HepG2 (cell line): ENCODE measurements around the gene CENATAC. TPM values are rescaled to one million over a fixed set of nuclear protein-coding genes. Genes with fewer than 3 reads are reported as not detected.
A peak's percentile ranks its signal among the peaks of the same experiment; 100 is the strongest.

Experiments
- BRD4 ChIP-seq: sonication (generic); formaldehyde crosslinking; IDR thresholded peaks from 2 replicates; pipeline ENCODE4 v1.4.0; 2020; ENCODE audit warnings: missing genetic modification reagents
- FOXA1 ChIP-seq, 2 experiments: fragments of 450-650 bp in 1 of 2; sonication (generic) in 1 of 2; formaldehyde crosslinking in 1 of 2; IDR thresholded peaks; 2 replicates each; pipeline versions ENCODE4 v1.4.0 to v1.6.1; 2016 to 2020; ENCODE audit warnings: missing genetic modification reagents in 1 of 2
- HMG20A ChIP-seq: IDR thresholded peaks from 2 replicates; pipeline ENCODE4 v1.6.1; 2016; ENCODE audit warnings: borderline replicate concordance
- ISL2 ChIP-seq: sonication (generic); formaldehyde crosslinking; IDR thresholded peaks from 2 replicates; pipeline ENCODE4 v1.5.0; 2020; ENCODE audit warnings: missing genetic modification reagents
- MAFF ChIP-seq: IDR thresholded peaks from 2 replicates; pipeline ENCODE4 v1.6.1; 2011; ENCODE audit warnings: low read depth, low read length, improper control_type of control experiment
- MIER3 ChIP-seq: IDR thresholded peaks from 2 replicates; pipeline ENCODE4 v1.6.1; 2016; ENCODE audit warnings: missing compliant biosample characterization, borderline replicate concordance
- NR0B2 ChIP-seq: sonication (generic); formaldehyde crosslinking; IDR thresholded peaks from 2 replicates; pipeline ENCODE4 v1.4.0; 2020; ENCODE audit warnings: mild to moderate bottlenecking, missing genetic modification reagents
- PAF1 ChIP-seq: IDR thresholded peaks from 2 replicates; pipeline ENCODE4 v1.6.1; 2016; ENCODE audit warnings: missing genetic modification reagents, missing compliant biosample characterization
- REST ChIP-seq, 2 experiments: IDR thresholded peaks; 2 replicates each; pipeline ENCODE4 v1.6.1; 2011 to 2012; ENCODE audit warnings: low read length in 2 of 2, borderline replicate concordance in 1 of 2, low read depth in 1 of 2, mild to moderate bottlenecking in 1 of 2, moderate library complexity in 1 of 2
- SOX13 ChIP-seq, 3 experiments: fragments of 450-650 bp in 1 of 3; sonication (generic) in 1 of 3; formaldehyde crosslinking in 1 of 3; IDR thresholded peaks in 2 of 3; conservative IDR thresholded peaks in 1 of 3; 2 replicates each; pipeline versions ENCODE4 v1.5.0 to v1.6.1; 2016 to 2020; ENCODE audit warnings: antibody characterized with exemption in 1 of 3, mild to moderate bottlenecking in 1 of 3, missing compliant biosample characterization in 1 of 3, missing genetic modification reagents in 1 of 3, moderate library complexity in 1 of 3
- SPEN ChIP-seq: sonication (generic); formaldehyde crosslinking; IDR thresholded peaks from 2 replicates; pipeline ENCODE4 v1.5.1; 2020; ENCODE audit warnings: low read depth, mild to moderate bottlenecking, missing genetic modification reagents
- THAP8 ChIP-seq: sonication (generic); formaldehyde crosslinking; IDR thresholded peaks from 2 replicates; pipeline ENCODE4 v1.5.1; 2020; ENCODE audit warnings: missing genetic modification reagents, mild to moderate bottlenecking, borderline replicate concordance
- TP53 ChIP-seq: sonication (generic); formaldehyde crosslinking; conservative IDR thresholded peaks from 2 replicates; pipeline ENCODE4 v1.4.0; 2020; ENCODE audit warnings: missing genetic modification reagents
- TSC22D2 ChIP-seq: sonication (generic); formaldehyde crosslinking; IDR thresholded peaks from 2 replicates; pipeline ENCODE4 v1.5.1; 2020; ENCODE audit warnings: missing genetic modification reagents, mild to moderate bottlenecking, borderline replicate concordance
- ZFP91 ChIP-seq: sonication (generic); formaldehyde crosslinking; IDR thresholded peaks from 2 replicates; pipeline ENCODE4 v1.9.0; 2022; ENCODE audit warnings: missing genetic modification reagents, mild to moderate bottlenecking, borderline replicate concordance
- ZFYVE20 ChIP-seq: sonication (generic); formaldehyde crosslinking; IDR thresholded peaks from 2 replicates; pipeline ENCODE4 v1.8.0; 2023; ENCODE audit warnings: low read depth, mild to moderate bottlenecking, moderate library complexity, missing genetic modification reagents, borderline replicate concordance
- ZMYM4 ChIP-seq: sonication (generic); formaldehyde crosslinking; IDR thresholded peaks from 2 replicates; pipeline ENCODE4 v1.8.1; 2023; ENCODE audit warnings: mild to moderate bottlenecking, missing genetic modification reagents
- ZNF12 ChIP-seq: sonication (generic); formaldehyde crosslinking; IDR thresholded peaks from 2 replicates; pipeline ENCODE4 v1.5.0; 2020; ENCODE audit warnings: missing genetic modification reagents
- ZNF30 ChIP-seq: sonication (generic); formaldehyde crosslinking; IDR thresholded peaks from 2 replicates; pipeline ENCODE4 v1.5.0; 2020; ENCODE audit warnings: mild to moderate bottlenecking, missing genetic modification reagents
- ZNF354B ChIP-seq: sonication (generic); formaldehyde crosslinking; IDR thresholded peaks from 2 replicates; pipeline ENCODE4 v1.8.0; 2022; ENCODE audit warnings: mild to moderate bottlenecking, missing genetic modification reagents
- ZNF674 ChIP-seq: sonication (generic); formaldehyde crosslinking; IDR thresholded peaks from 2 replicates; pipeline ENCODE4 v1.5.0; 2020; ENCODE audit warnings: low read depth, mild to moderate bottlenecking, missing genetic modification reagents
- ZNF777 ChIP-seq: sonication (generic); formaldehyde crosslinking; IDR thresholded peaks from 2 replicates; pipeline ENCODE4 v1.4.0; 2020; ENCODE audit warnings: missing genetic modification reagents
- polyA plus RNA-seq, 8 experiments: library from polyadenylated mRNA; depleted of rRNA in 3 of 8; stranded (reverse) in 7 of 8; unstranded in 1 of 8; fragments of >200 nt; fragmentation: Illumina TruSeq in 4 of 8; extraction: Trizol in 4 of 8; gene quantifications; 2 replicates each; pipeline versions ENCODE4 v1.2.1 to v1.2.3, GENCODE V29; 2011 to 2016; ENCODE audit warnings: low read depth in 4 of 8, missing spikeins in 1 of 8, mixed read lengths in 1 of 8; ENCODE audit not compliant: insufficient read depth in 1 of 8
- total RNA-seq, 5 experiments: library from RNA; depleted of rRNA; stranded (reverse); fragments of >200 nt; fragmentation: Illumina TruSeq; extraction: Trizol; gene quantifications; 2 replicates each; pipeline ENCODE4 v1.2.3, GENCODE V29; 2016; ENCODE audit warnings: low read depth in 1 of 5

CENATAC gene
- total and polyA plus RNA-seq, 2 of the 13 experiments (the other 11 are each of a cell fraction or from before 2014, with no cell fraction given) = 21.7 to 25.0 TPM

GRCh38 chr11:119018074-119018938, 20.4 kb downstream of the CENATAC start, which contains the start of the genes RPS25 and TRAPPC4 (continued):
- TF ChIP-seq TSC22D2 (CRISPR knock-in tag) = peak; percentile 1; the same call in 1 of the 2 replicates
- no peak for TF ChIP-seq PAF1
- TF ChIP-seq SPEN (CRISPR knock-in tag) = peak; percentile 96
- no peak for TF ChIP-seq MAFF
- no peak for TF ChIP-seq THAP8 (CRISPR knock-in tag)
- TF ChIP-seq FOXA1 (IDR thresholded peaks at IDR 0.05) = no peak
- peak; percentile 38; the same call in 1 of the 2 replicates for TF ChIP-seq FOXA1 (CRISPR knock-in tag; IDR thresholded peaks at IDR 0.05)
- 0 out of 2 replicates have a peak, but pooled peaks have one; percentile 27 for TF ChIP-seq ZNF674 (CRISPR knock-in tag)
- TF ChIP-seq ZMYM4 (CRISPR knock-in tag) = peak; percentile 65
- TF ChIP-seq TP53 (CRISPR knock-in tag) = no peak
- TF ChIP-seq ZNF12 (CRISPR knock-in tag) = no peak
- TF ChIP-seq SOX13 (IDR thresholded peaks at IDR 0.05) = 0 out of 2 replicates have a peak, but pooled peaks have one; percentile 43
- peak in 1 of 2 experiments; percentile 9; a peak in 1 of 4 replicates for TF ChIP-seq SOX13 (CRISPR knock-in tag; conservative IDR thresholded peaks at IDR 0.05 in 1 of 2, IDR thresholded peaks at IDR 0.05 in 1 of 2)
- peak; percentile 41; the same call in 1 of the 2 replicates for TF ChIP-seq ISL2 (CRISPR knock-in tag)
- peak in 1 of 2 experiments; percentile 53; a peak in 1 of 4 replicates for TF ChIP-seq REST (IDR thresholded peaks at IDR 0.05; ENCODE audit: borderline replicate concordance in 1 of 2, low read depth in 1 of 2, low read length in 2 of 2)
- no peak for TF ChIP-seq ZFYVE20 (CRISPR knock-in tag)
- 0 out of 2 replicates have a peak, but pooled peaks have one; percentile 33 for TF ChIP-seq HMG20A (CRISPR knock-in tag)
- TF ChIP-seq BRD4 (CRISPR knock-in tag) = peak; percentile 46; the same call in 1 of the 2 replicates
- TF ChIP-seq ZNF777 (CRISPR knock-in tag) = no peak
- peak; percentile 90; the same call in 1 of the 2 replicates for TF ChIP-seq ZFP91
- TF ChIP-seq NR0B2 (CRISPR knock-in tag) = no peak
- peak; percentile 76 for TF ChIP-seq MIER3 (CRISPR knock-in tag)
- no peak for TF ChIP-seq ZNF354B (CRISPR knock-in tag)
- TF ChIP-seq ZNF30 = no peak
